H1 (cell line): ENCODE measurements around the gene UVSSA. TPM values are rescaled to one million over a fixed set of nuclear protein-coding genes. Genes with fewer than 3 reads are reported as not detected.

Experiments used
- CTCF ChIA-PET: fragments of 300-600 bp; sonication (Branson Sonifier 250); formaldehyde crosslinking; loops from one replicate; lab custom pipeline; 2021; ENCODE audit not compliant: partially characterized antibody; lab: Charles Lee
- POLR2A ChIA-PET: fragments of 300-600 bp; sonication (Branson Sonifier 250); formaldehyde crosslinking; loops from one replicate; lab custom pipeline; 2021; ENCODE audit warnings: inconsistent platforms; ENCODE audit not compliant: partially characterized antibody; lab: Charles Lee
- DNase-seq, 2 experiments: peaks; one replicate each; pipeline versions ENCODE4 v3.0.0 to v3.0.0-alpha.2; 2010 to 2022; ENCODE audit warnings: low spot score in 2 of 2, low read depth in 1 of 2, mixed read lengths in 1 of 2
- FAIRE-seq: peaks from 2 replicates; lab custom pipeline; 2011; peaks lifted over from hg19 to GRCh38; lab: Jason Lieb, UNC
- H2AFZ ChIP-seq: 2 replicates; pipeline ENCODE4 v1.8.1; 2012; ENCODE audit warnings: low read length, inconsistent platforms
- H2AK5ac ChIP-seq: 2 replicates; pipeline ENCODE4 v1.6.1; 2013; ENCODE audit warnings: low read depth, low read length
- H2BK120ac ChIP-seq: replicated peaks from 2 replicates; pipeline ENCODE3; 2013; ENCODE audit warnings: low read depth, low read length, inconsistent platforms
- H2BK12ac ChIP-seq: 2 replicates; pipeline ENCODE4 v1.6.1; 2013; ENCODE audit warnings: low read depth, low read length
- H2BK15ac ChIP-seq: 2 replicates; pipeline ENCODE4 v1.6.1; 2013; ENCODE audit warnings: low read length
- H2BK20ac ChIP-seq: 2 replicates; pipeline ENCODE4 v1.6.1; 2013; ENCODE audit warnings: low read length
- H2BK5ac ChIP-seq: 2 replicates; pipeline ENCODE4 v1.6.1; 2013; ENCODE audit warnings: low read depth, low read length
- H3K14ac ChIP-seq: 2 replicates; pipeline ENCODE4 v1.6.1; 2013; ENCODE audit warnings: inconsistent platforms; ENCODE audit not compliant: insufficient read length
- H3K18ac ChIP-seq: 2 replicates; pipeline ENCODE4 v1.6.1; 2013; ENCODE audit warnings: low read length; ENCODE audit errors: extremely low read depth
- H3K23ac ChIP-seq: 2 replicates; pipeline ENCODE4 v1.6.1; 2013; ENCODE audit warnings: inconsistent platforms; ENCODE audit not compliant: insufficient read length
- H3K23me2 ChIP-seq: 2 replicates; pipeline ENCODE4 v1.6.1; 2013; ENCODE audit warnings: low read depth, low read length
- H3K27ac ChIP-seq: 2 replicates; pipeline ENCODE4 v1.6.1; 2011; ENCODE audit warnings: low read depth, low read length, inconsistent platforms
- H3K27me3 ChIP-seq, 4 experiments: replicated peaks in 1 of 4; 1 replicate in 1 of 4; 2 replicates in 3 of 4; pipeline versions ENCODE4 v1.6.1 to v1.8.1; 2011 to 2013; ENCODE audit warnings: low read length in 3 of 4, mild to moderate bottlenecking in 3 of 4, inconsistent platforms in 2 of 4, mixed read lengths in 2 of 4, moderate library complexity in 1 of 4; ENCODE audit not compliant: control insufficient read depth in 3 of 4, insufficient read depth in 3 of 4; ENCODE audit errors: extremely low read depth in 1 of 4
- H3K36me3 ChIP-seq, 4 experiments: 2 replicates each; pipeline versions ENCODE4 v1.6.1 to v1.8.1; 2011 to 2013; ENCODE audit warnings: mild to moderate bottlenecking in 4 of 4, low read length in 3 of 4, moderate library complexity in 2 of 4, control low read depth in 1 of 4, inconsistent platforms in 1 of 4; ENCODE audit not compliant: insufficient read depth in 4 of 4, control insufficient read depth in 2 of 4
- H3K4ac ChIP-seq: replicated peaks from 2 replicates; pipeline ENCODE3; 2013; ENCODE audit warnings: low read length, low read depth, mixed read lengths, inconsistent platforms; ENCODE audit not compliant: insufficient read length
- H3K4me1 ChIP-seq, 4 experiments: replicated peaks in 1 of 4; 1 replicate in 1 of 4; 2 replicates in 3 of 4; pipeline versions ENCODE4 v1.6.1 to v1.8.1; 2011 to 2013; ENCODE audit warnings: low read length in 3 of 4, inconsistent platforms in 2 of 4, mixed read lengths in 1 of 4; ENCODE audit not compliant: insufficient read depth in 4 of 4, control insufficient read depth in 3 of 4
- H3K4me2 ChIP-seq, 2 experiments: 2 replicates each; pipeline versions ENCODE4 v1.6.1 to v1.8.1; 2011 to 2013; ENCODE audit warnings: low read depth in 2 of 2, low read length in 2 of 2, control low read depth in 1 of 2, inconsistent platforms in 1 of 2, mild to moderate bottlenecking in 1 of 2; ENCODE audit not compliant: insufficient read depth in 1 of 2
- H3K4me3 ChIP-seq, 4 experiments: fragments of 200-600, 300-600 bp in 1 of 4; sonication (generic), shearing (Covaris generic), sonication (Bioruptor Twin) in 1 of 4; 2 replicates each; pipeline versions ENCODE4 v1.5.1 to v1.8.1; 2011 to 2016; ENCODE audit warnings: low read length in 4 of 4, low read depth in 3 of 4, control low read depth in 2 of 4, inconsistent platforms in 2 of 4, mild to moderate bottlenecking in 2 of 4, mixed read lengths in 1 of 4, moderate library complexity in 1 of 4; ENCODE audit not compliant: insufficient read depth in 2 of 4; ENCODE audit errors: extremely low read depth in 1 of 4
- H3K56ac ChIP-seq: replicated peaks from 2 replicates; pipeline ENCODE3; 2013; ENCODE audit warnings: low read depth, mild to moderate bottlenecking, mixed read lengths, low read length, inconsistent platforms; ENCODE audit not compliant: insufficient read length
- H3K79me1 ChIP-seq: 2 replicates; pipeline ENCODE4 v1.6.1; 2013; ENCODE audit warnings: low read depth, low read length, control low read depth
- H3K79me2 ChIP-seq, 2 experiments: 2 replicates each; pipeline versions ENCODE4 v1.6.1 to v1.8.1; 2012 to 2013; ENCODE audit warnings: low read length in 2 of 2, mild to moderate bottlenecking in 2 of 2, inconsistent platforms in 1 of 2; ENCODE audit not compliant: insufficient read depth in 2 of 2, control insufficient read depth in 1 of 2
- H3K9ac ChIP-seq, 4 experiments: replicated peaks in 1 of 4; 1 replicate in 1 of 4; 2 replicates in 3 of 4; pipeline versions ENCODE4 v1.6.1 to v1.8.1; 2011 to 2013; ENCODE audit warnings: low read depth in 3 of 4, low read length in 3 of 4, control low read depth in 2 of 4, mild to moderate bottlenecking in 2 of 4, moderate library complexity in 2 of 4, inconsistent platforms in 1 of 4; ENCODE audit errors: extremely low read depth in 1 of 4
- H3K9me3 ChIP-seq, 2 experiments: 2 replicates each; pipeline versions ENCODE4 v1.6.1 to v1.8.1; 2012 to 2013; ENCODE audit warnings: mild to moderate bottlenecking in 2 of 2, moderate library complexity in 2 of 2, control low read depth in 1 of 2, inconsistent platforms in 1 of 2, low read depth in 1 of 2, low read length in 1 of 2, mixed read lengths in 1 of 2; ENCODE audit not compliant: insufficient read depth in 2 of 2
- H4K20me1 ChIP-seq, 2 experiments: replicated peaks in 1 of 2; 2 replicates each; pipeline versions ENCODE3 to v1.8.1; 2011 to 2013; ENCODE audit warnings: inconsistent platforms in 2 of 2, low read length in 2 of 2, mild to moderate bottlenecking in 1 of 2; ENCODE audit not compliant: insufficient read depth in 2 of 2, control insufficient read depth in 1 of 2
- H4K5ac ChIP-seq: 2 replicates; pipeline ENCODE4 v1.6.1; 2013; ENCODE audit warnings: low read length, low read depth, mixed read lengths, inconsistent platforms; ENCODE audit not compliant: insufficient read length
- H4K8ac ChIP-seq: 2 replicates; pipeline ENCODE4 v1.8.0; 2013; ENCODE audit warnings: mild to moderate bottlenecking, moderate library complexity, low read length, inconsistent platforms; ENCODE audit not compliant: insufficient read depth; ENCODE audit errors: extremely low read depth
- H4K91ac ChIP-seq: replicated peaks from 2 replicates; pipeline ENCODE3; 2013; ENCODE audit warnings: low read length, mixed read lengths, inconsistent platforms; ENCODE audit not compliant: insufficient read length
- BRCA1 ChIP-seq: IDR thresholded peaks from 2 replicates; pipeline ENCODE4 v1.6.1; 2012; ENCODE audit warnings: low read depth, low read length, improper control_type of control experiment
- EGR1 ChIP-seq: IDR thresholded peaks from 2 replicates; pipeline ENCODE4 v1.6.1; 2011; ENCODE audit warnings: low read depth, low read length, borderline replicate concordance
- FOSL1 ChIP-seq: IDR thresholded peaks from 2 replicates; pipeline ENCODE4 v1.6.1; 2011; ENCODE audit warnings: mild to moderate bottlenecking, low read depth, low read length, moderate library complexity; ENCODE audit not compliant: insufficient read depth
- GABPA ChIP-seq: IDR thresholded peaks from 2 replicates; pipeline ENCODE4 v1.6.1; 2011; ENCODE audit warnings: mild to moderate bottlenecking, low read length, moderate library complexity, borderline replicate concordance; ENCODE audit not compliant: insufficient read depth
- GTF2F1 ChIP-seq: IDR thresholded peaks from 2 replicates; pipeline ENCODE4 v1.6.1; 2012; ENCODE audit warnings: low read depth, low read length, improper control_type of control experiment, borderline replicate concordance
- HDAC6 ChIP-seq: IDR thresholded peaks from one replicate; pipeline ENCODE4 v1.7.1; 2012; ENCODE audit warnings: low read depth, mild to moderate bottlenecking, inconsistent platforms, low read length, moderate library complexity
- NRF1 ChIP-seq: IDR thresholded peaks from 2 replicates; pipeline ENCODE4 v1.6.1; 2011; ENCODE audit warnings: mild to moderate bottlenecking, low read depth, low read length, improper control_type of control experiment
- RBBP5 ChIP-seq: IDR thresholded peaks from 2 replicates; pipeline ENCODE4 v1.7.1; 2012; ENCODE audit warnings: low read depth, mild to moderate bottlenecking, inconsistent platforms, low read length, moderate library complexity, borderline replicate concordance
- SAP30 ChIP-seq: fragments of 300-600 bp; sonication (generic); IDR thresholded peaks from 2 replicates; pipeline ENCODE4 v1.7.1; 2012; ENCODE audit warnings: low read length, moderate library complexity, mild to moderate bottlenecking, inconsistent platforms; ENCODE audit not compliant: insufficient read depth, insufficient replicate concordance
- SP1 ChIP-seq: IDR thresholded peaks from 2 replicates; pipeline ENCODE4 v1.6.1; 2011; ENCODE audit warnings: low read depth, low read length
- SP2 ChIP-seq: IDR thresholded peaks from 2 replicates; pipeline ENCODE4 v1.6.1; 2012; ENCODE audit warnings: mild to moderate bottlenecking, low read length, inconsistent platforms
- TEAD4 ChIP-seq: IDR thresholded peaks from 2 replicates; pipeline ENCODE4 v1.6.1; 2012; ENCODE audit warnings: low read depth, low read length, inconsistent platforms, mixed read lengths
- YY1 ChIP-seq: IDR thresholded peaks from 2 replicates; pipeline ENCODE4 v1.6.1; 2011; ENCODE audit warnings: low read depth, mild to moderate bottlenecking, low read length
- WGBS, 2 experiments: shearing (Covaris generic) in 1 of 2; methylation state at CpG; one replicate each; pipeline versions ENCODE4 v1.1.6 to v1.1.7; 2013 to 2015; ENCODE audit warnings: low lambda C conversion rate in 2 of 2, mixed read lengths in 2 of 2, inconsistent platforms in 1 of 2, low coverage in 1 of 2, missing lambda C conversion rate in 1 of 2; ENCODE audit not compliant: insufficient replicate concordance in 2 of 2, insufficient coverage in 1 of 2, insufficient read length in 1 of 2; ENCODE audit errors: extremely low coverage in 1 of 2, missing lambda C conversion rate in 1 of 2; 5-methylcytosine and 5-hydroxymethylcytosine counted together
- polyA plus RNA-seq, 7 experiments: library from polyadenylated mRNA; depleted of rRNA in 3 of 7; stranded (reverse) in 5 of 7; unstranded in 2 of 7; fragments of >200 nt in 5 of 7; fragments of 200-250 nt in 2 of 7; gene quantifications; 1 replicate in 5 of 7; 2 replicates in 1 of 7; 4 replicates in 1 of 7; pipeline versions ENCODE4 v1.2.1 to v1.2.3, GENCODE V29; 2011 to 2013; ENCODE audit warnings: missing spikeins in 2 of 7, mixed read lengths in 2 of 7
- total RNA-seq: library from RNA; stranded (reverse); fragmentation: NEBNext Ultra II Directional; extraction: Animal tissue kit (Norgen Biotek cat#: 25700); gene quantifications from 2 replicates; pipeline ENCODE4 v1.2.1, GENCODE V29; 2021

UVSSA gene
- total and polyA plus RNA-seq, 2 of the 8 experiments (the other 6 are each of a cell fraction or from before 2014, with no cell fraction given): 14.5 to 19.4 TPM

GRCh38 chr4:1395941-1396805, 49.2 kb downstream of the UVSSA start:
- peaks cover under 1% of the 10 kb centered on the region; the same call in 1 of the 2 replicates for H3K23me2 ChIP-seq
- H4K20me1 ChIP-seq: peaks cover 0 to 3% of the 10 kb centered on the region in 2 experiments
- no peak overlapping the region for H3K9ac ChIP-seq
- H3K4ac ChIP-seq: no peak overlapping the region
- H3K4me2 ChIP-seq: no peak overlapping the region
- H2AK5ac ChIP-seq: no peak overlapping the region
- H3K23ac ChIP-seq: no peak overlapping the region
- H2BK20ac ChIP-seq: no peak overlapping the region
- WGBS, 2 experiments: 84% methylated on average over 12 of the region's 13 CpGs; no CpG with 5 or more reads in 1 of the 2 experiments
- peaks cover 7 to 12% (median 10%) of the 10 kb centered on the region in 4 experiments; a peak in 6 of 7 replicates for H3K27me3 ChIP-seq
- no peak overlapping the region for H3K4me3 ChIP-seq
- no peak overlapping the region for H3K27ac ChIP-seq
- FAIRE-seq (no peak), DNase-seq (peak in 1 of 2 experiments; percentile 16)
- no peak overlapping the region for H4K8ac ChIP-seq
- peaks cover 0 to 9% (median 0%) of the 10 kb centered on the region in 4 experiments; a peak in 1 of 8 replicates for H3K36me3 ChIP-seq
- no peak overlapping the region for H3K14ac ChIP-seq
- no peaks in the 10 kb centered on the region for H3K79me2 ChIP-seq
- CTCF ChIA-PET: no interaction called here
- no peak overlapping the region for H2AFZ ChIP-seq
- no peak overlapping the region for H2BK5ac ChIP-seq
- POLR2A ChIA-PET: no interaction called here
- H2BK15ac ChIP-seq: no peak overlapping the region
- H3K18ac ChIP-seq: no peak overlapping the region
- H3K56ac ChIP-seq: no peak overlapping the region
- H3K79me1 ChIP-seq: no peaks in the 10 kb centered on the region
- H2BK120ac ChIP-seq: no peak overlapping the region
- H4K5ac ChIP-seq: no peak overlapping the region
- no peak overlapping the region for H4K91ac ChIP-seq
- H3K4me1 ChIP-seq: peaks cover 0 to 2% (median 0%) of the 10 kb centered on the region in 4 experiments; a peak in 3 of 7 replicates
- no peak overlapping the region for H2BK12ac ChIP-seq
- H3K9me3 ChIP-seq: peaks cover 20 to 39% of the 10 kb centered on the region in 2 experiments
- TF ChIP-seq SP1: no peak
- TF ChIP-seq GTF2F1: no peak
- no peak for TF ChIP-seq RBBP5
- no peak for TF ChIP-seq SP2
- TF ChIP-seq GABPA: no peak
- TF ChIP-seq YY1: no peak
- no peak for TF ChIP-seq TEAD4
- TF ChIP-seq NRF1: no peak
- TF ChIP-seq EGR1: no peak
- no peak for TF ChIP-seq HDAC6
- TF ChIP-seq FOSL1: no peak
- no peak for TF ChIP-seq SAP30
- TF ChIP-seq BRCA1: no peak
